ENCODE results near the gene COMMD9. TPM values are rescaled to one million over a fixed set of nuclear protein-coding genes. Genes with fewer than 3 reads are reported as not detected.

Gene COMMD9
- total RNA-seq, 1 donor from 2014 or later: 22.6 TPM

DNA sequence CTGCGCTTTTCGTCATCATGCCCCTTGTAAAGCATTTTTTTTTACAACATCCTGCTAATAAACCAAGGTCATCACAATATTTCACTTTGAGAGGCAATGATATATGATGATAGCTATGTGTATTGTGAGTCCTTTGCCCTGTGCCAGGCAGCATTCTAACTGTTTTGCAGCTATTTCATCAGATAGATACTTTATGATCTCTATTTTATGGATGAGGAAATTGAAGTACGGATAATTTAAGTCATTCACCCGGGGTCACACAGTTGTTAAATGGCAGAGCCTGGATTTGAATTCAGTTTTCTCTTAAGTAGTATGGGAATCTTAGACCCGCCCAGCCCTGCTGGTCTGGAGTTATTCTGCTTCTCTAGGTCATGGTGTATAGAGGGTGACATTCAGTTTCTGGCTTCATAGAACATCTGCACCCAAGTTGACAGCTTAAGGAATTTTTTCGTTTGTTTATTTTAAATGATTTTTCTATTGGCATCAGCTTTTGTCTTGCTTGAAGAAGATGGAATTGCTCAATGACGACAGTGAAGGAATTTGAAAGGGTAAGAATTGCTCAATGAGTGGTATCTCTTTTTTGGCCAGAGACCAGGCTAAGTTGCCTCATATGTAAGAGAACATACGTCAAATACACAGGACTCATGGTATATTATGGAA, 7.8 kb upstream of the COMMD9 start:
- TF ChIP-seq POLR2A (IDR thresholded peaks at IDR 0.05): no peak
- TF ChIP-seq POLR2AphosphoS5 (IDR thresholded peaks at IDR 0.05; ENCODE audit: insufficient read depth in 1 of 2, low read depth in 1 of 2): no peak
- TF ChIP-seq, protein P1, sequence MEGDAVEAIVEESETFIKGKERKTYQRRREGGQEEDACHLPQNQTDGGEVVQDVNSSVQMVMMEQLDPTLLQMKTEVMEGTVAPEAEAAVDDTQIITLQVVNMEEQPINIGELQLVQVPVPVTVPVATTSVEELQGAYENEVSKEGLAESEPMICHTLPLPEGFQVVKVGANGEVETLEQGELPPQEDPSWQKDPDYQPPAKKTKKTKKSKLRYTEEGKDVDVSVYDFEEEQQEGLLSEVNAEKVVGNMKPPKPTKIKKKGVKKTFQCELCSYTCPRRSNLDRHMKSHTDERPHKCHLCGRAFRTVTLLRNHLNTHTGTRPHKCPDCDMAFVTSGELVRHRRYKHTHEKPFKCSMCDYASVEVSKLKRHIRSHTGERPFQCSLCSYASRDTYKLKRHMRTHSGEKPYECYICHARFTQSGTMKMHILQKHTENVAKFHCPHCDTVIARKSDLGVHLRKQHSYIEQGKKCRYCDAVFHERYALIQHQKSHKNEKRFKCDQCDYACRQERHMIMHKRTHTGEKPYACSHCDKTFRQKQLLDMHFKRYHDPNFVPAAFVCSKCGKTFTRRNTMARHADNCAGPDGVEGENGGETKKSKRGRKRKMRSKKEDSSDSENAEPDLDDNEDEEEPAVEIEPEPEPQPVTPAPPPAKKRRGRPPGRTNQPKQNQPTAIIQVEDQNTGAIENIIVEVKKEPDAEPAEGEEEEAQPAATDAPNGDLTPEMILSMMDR (IDR thresholded peaks at IDR 0.05): no peak
- Histone ChIP-seq H3K4me3 (no peak overlapping the region), H3K4me1 (peaks cover 12% of the 10 kb centered on the region), H3K27ac (peak overlapping the region; percentile 1), H3K9me3 (no peaks in the 10 kb centered on the region), H3K36me3 (no peaks in the 10 kb centered on the region), H3K27me3 (no peaks in the 10 kb centered on the region)
- no peak for DNase-seq (ENCODE audit: extremely low spot score in 2 of 2)
- intact Hi-C loops (cut with DNase I): no loop called here

DNA sequence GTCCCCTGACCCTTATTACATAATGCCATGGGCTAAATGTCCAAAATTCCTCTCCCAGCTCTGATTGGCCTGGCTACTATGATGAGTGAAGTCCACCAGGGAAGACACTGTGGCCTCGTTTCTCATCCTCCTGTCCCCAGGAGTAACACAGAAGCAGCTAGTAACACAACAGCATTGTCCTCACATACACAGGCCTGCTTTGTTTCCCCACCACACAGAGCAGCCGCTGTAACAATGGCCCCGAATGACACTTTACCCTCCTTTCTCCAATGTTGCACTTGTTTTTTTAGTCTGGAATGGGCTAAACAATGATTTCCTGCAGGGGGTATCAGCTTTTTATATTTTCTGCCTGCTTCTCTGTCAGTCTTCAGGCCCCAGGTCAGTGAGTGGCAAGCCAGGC, 6.7 kb upstream of the COMMD9 start, which contains the start of gene PRR5L:
TSS of gene PRR5L (plus strand) at position 363 of the 400 bp plus-strand sequence. CDS start 104,834 bp downstream, outside the sequence.
- Histone ChIP-seq H3K4me1 (peaks cover 12% of the 10 kb centered on the region), H3K27me3 (no peaks in the 10 kb centered on the region), H3K4me3 (no peak within 1 kb of the TSS), H3K9me3 (no peaks in the 10 kb centered on the region), H3K27ac (no peak within 1 kb of the TSS), H3K36me3 (no peaks in the 10 kb centered on the region)
- TF ChIP-seq, protein P1 (IDR thresholded peaks at IDR 0.05): no peak
- TF ChIP-seq POLR2A (IDR thresholded peaks at IDR 0.05) (no peak), POLR2AphosphoS5 (IDR thresholded peaks at IDR 0.05; ENCODE audit: insufficient read depth in 1 of 2, low read depth in 1 of 2) (no peak)
- intact Hi-C loops (cut with DNase I): no loop called here
- no peak for DNase-seq (ENCODE audit: extremely low spot score in 2 of 2)

DNA sequence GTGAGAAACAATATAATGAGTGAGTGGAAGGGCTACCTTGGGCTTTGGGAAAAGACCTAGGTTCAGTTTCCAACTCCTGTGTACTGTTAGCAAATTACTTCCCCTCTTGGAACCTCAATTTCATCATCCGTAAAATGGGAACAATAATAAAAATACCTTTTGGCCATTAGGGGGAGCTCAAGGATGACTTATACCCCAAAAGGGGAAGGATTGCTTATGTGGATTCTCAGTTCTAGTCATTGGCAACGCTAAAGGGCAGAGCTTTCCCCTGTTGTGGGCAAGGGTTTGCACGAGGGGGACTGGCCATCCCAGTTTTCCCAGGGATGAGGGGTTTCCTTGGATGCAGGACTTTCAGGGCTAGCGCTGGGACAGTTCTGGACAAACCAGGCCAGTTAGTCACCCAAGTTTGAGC, 3.1 kb upstream of the COMMD9 start:
- Histone ChIP-seq H3K36me3 (no peaks in the 10 kb centered on the region), H3K4me1 (peaks cover 26% of the 10 kb centered on the region), H3K4me3 (no peak overlapping the region), H3K27ac (no peak overlapping the region), H3K27me3 (no peaks in the 10 kb centered on the region), H3K9me3 (no peaks in the 10 kb centered on the region)
- intact Hi-C loops (cut with DNase I): no loop called here
- DNase-seq (ENCODE audit: extremely low spot score in 2 of 2): no peak
- TF ChIP-seq, protein P1 (IDR thresholded peaks at IDR 0.05): peak in 2 of 3 experiments; percentile 36 to 59
- TF ChIP-seq POLR2A (IDR thresholded peaks at IDR 0.05): no peak

DNA sequence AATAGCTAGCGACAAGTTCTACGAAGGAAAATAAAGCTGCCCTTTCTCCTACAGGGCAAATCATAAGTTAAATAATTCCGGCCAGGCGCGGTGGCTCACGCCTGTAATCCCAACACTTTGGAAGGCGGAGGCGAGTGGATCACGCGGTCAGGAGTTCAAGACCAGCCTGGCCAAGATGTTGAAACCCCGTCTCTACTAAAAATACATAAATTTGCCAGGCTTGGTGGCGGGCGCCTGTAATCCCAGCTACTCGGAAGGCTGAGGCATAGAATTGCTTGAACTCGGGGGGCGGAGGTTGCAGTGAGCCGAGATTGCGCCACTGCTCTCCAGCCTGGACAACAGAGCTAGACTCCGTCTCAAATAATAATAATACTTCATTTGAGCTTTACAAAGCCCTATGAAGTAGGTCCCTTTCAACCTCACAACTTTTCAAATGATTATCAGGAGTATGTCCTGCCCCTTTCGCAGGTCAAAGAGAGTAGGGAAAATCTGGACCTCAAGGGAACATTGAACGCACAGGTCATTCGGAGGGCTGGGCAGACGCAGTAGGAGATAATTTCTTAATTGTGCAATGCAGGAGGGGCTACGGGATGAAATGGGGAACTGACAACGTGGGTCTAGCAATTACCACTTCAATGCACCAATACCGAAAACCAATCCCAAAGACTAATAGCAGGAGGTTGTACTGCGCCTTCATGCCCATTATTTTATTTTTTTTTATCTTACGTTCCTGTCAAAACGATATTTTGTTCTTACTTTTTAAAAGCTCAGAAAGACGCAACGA, 590 bp downstream of the COMMD9 start:
- Histone ChIP-seq H3K27me3 (no peaks in the 10 kb centered on the region), H3K4me3 (peak overlapping the region; percentile 54 to 78), H3K9me3 (no peaks in the 10 kb centered on the region), H3K4me1 (peaks cover 22% of the 10 kb centered on the region), H3K27ac (peak overlapping the region; percentile 47), H3K36me3 (no peaks in the 10 kb centered on the region)
- no peak for DNase-seq (ENCODE audit: extremely low spot score in 2 of 2)
- intact Hi-C loops (cut with DNase I): no loop called here
- TF ChIP-seq POLR2A (IDR thresholded peaks at IDR 0.05) (no peak), POLR2AphosphoS5 (IDR thresholded peaks at IDR 0.05; ENCODE audit: insufficient read depth in 1 of 2, low read depth in 1 of 2) (no peak)
- TF ChIP-seq, protein P1 (IDR thresholded peaks at IDR 0.05): no peak

DNA sequence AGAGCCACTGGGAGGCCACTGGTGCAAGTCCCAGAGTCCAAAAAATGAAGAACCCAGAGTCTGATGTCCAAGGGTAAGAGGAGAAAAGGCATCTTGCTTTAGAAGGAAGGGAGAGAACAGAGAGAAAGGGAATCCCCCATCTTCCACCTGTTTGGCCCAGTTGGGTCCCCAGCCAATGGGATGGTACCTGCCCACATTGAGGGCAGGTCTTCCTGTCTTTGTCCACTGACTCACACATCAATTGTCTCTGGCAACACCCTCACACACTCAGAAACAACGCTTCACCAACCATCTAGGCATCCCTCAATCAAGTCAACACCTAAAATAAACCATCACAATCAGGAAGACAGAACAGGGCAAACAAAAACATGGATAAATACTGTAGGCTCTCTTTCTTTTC, 6.3 kb downstream of the COMMD9 start:
- Histone ChIP-seq H3K4me3 (no peak overlapping the region), H3K36me3 (peaks cover 0 to 5% of the 10 kb centered on the region in 2 donors), H3K9me3 (no peaks in the 10 kb centered on the region), H3K27me3 (no peaks in the 10 kb centered on the region), H3K27ac (no peak overlapping the region), H3K4me1 (peaks cover 5% of the 10 kb centered on the region)
- peak in 1 of 2 donors; percentile 37 for DNase-seq (ENCODE audit: extremely low spot score in 2 of 2)
- intact Hi-C loops (cut with DNase I): no loop called here
- TF ChIP-seq POLR2AphosphoS5 (IDR thresholded peaks at IDR 0.05; ENCODE audit: insufficient read depth in 1 of 2, low read depth in 1 of 2): no peak
- TF ChIP-seq, protein P1 (IDR thresholded peaks at IDR 0.05): no peak
